Measurements from ENCODE around the gene SCN9A. TPM values are rescaled to one million over a fixed set of nuclear protein-coding genes. Genes with fewer than 3 reads are reported as not detected.

The SCN9A gene
- total and polyA plus RNA-seq, 12 donors = 0.10 to 2.9 (median 0.79) TPM

DNA sequence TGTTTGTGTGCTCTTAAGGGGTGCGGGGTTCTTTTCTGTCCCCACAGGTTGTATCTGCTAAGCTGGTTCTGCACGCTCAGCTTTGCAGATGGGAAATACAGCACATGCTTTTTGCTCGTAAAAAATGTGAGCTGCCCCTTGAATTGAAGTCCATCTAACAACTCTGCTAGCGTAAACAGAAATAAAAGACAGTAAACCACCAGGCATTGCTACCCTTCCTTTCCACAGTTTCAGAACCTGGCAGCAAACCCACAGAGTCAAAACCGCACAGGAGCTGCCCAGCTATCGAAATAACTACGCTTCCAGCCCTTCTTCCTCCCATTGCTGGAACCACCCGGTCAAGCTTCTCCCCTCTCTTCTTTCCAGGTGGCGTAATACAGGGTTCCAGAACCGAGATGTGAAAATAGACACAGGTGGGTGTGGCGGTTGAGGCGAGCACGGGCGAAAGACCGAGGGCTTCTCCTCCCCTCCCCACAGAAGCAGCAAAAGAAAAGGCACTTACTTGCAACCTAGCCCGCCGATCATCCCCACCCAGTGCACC is 479 bp downstream of the SCN9A start:
- Histone ChIP-seq H3K4me3 (peak overlapping the region; percentile 34 to 78 (median 63)), H3K9me3 (no peaks in the 10 kb centered on the region), H3K36me3 (no peaks in the 10 kb centered on the region), H3K27me3 (peaks cover 0 to 27% (median 0%) of the 10 kb centered on the region in 7 donors), H3K27ac (peak overlapping the region in 2 of 10 donors; percentile 28 to 38), H3K4me1 (peaks cover 0 to 18% (median 7%) of the 10 kb centered on the region in 9 donors)
- TF ChIP-seq, protein P1, sequence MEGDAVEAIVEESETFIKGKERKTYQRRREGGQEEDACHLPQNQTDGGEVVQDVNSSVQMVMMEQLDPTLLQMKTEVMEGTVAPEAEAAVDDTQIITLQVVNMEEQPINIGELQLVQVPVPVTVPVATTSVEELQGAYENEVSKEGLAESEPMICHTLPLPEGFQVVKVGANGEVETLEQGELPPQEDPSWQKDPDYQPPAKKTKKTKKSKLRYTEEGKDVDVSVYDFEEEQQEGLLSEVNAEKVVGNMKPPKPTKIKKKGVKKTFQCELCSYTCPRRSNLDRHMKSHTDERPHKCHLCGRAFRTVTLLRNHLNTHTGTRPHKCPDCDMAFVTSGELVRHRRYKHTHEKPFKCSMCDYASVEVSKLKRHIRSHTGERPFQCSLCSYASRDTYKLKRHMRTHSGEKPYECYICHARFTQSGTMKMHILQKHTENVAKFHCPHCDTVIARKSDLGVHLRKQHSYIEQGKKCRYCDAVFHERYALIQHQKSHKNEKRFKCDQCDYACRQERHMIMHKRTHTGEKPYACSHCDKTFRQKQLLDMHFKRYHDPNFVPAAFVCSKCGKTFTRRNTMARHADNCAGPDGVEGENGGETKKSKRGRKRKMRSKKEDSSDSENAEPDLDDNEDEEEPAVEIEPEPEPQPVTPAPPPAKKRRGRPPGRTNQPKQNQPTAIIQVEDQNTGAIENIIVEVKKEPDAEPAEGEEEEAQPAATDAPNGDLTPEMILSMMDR (IDR thresholded peaks at IDR 0.05) = no peak
- DNase-seq (no peak), ATAC-seq (peak in 5 of 8 donors; percentile 3 to 35 (median 5))
- WGBS, 2 donors = 0% methylated on average over 17 of the region's 17 CpGs
- intact Hi-C loops (cut with DNase I) = no loop called here

DNA sequence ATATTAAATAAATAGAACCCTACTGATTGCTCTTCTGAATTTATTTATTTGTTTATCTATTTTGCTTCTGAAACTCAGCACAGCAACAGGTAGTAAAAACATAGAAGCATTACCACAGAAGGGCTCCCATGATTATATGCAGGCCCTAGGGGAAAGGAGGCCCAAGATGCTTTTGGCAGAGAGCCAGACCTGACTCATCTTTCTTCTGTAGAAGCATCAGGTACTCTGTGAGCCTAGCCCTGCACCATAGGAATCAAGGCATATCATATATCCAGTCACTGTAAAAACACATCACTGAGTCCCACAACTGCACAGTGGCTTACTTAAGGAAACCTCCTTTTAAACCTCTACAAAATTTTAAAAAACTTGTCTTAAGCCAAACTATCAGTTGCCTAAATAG is 1.8 kb downstream of the SCN9A start:
- Histone ChIP-seq H3K27me3 (peaks cover 0 to 27% (median 0%) of the 10 kb centered on the region in 7 donors), H3K36me3 (no peaks in the 10 kb centered on the region), H3K27ac (no peak overlapping the region), H3K9me3 (no peaks in the 10 kb centered on the region), H3K4me3 (peak overlapping the region in 1 of 10 donors; percentile 63), H3K4me1 (peaks cover 0 to 18% (median 7%) of the 10 kb centered on the region in 9 donors)
- intact Hi-C loops (cut with DNase I) = no loop called here
- no peak for ATAC-seq
- DNase-seq = no peak
- TF ChIP-seq, protein P1 (IDR thresholded peaks at IDR 0.05) = no peak

GRCh38 chr2:166373539-166373938 is 2.2 kb downstream of the SCN9A start:
- intact Hi-C loops (cut with DNase I) = no loop called here

GRCh38 chr2:166373105-166373504 is 2.6 kb downstream of the SCN9A start:
- ATAC-seq = no peak
- Histone ChIP-seq H3K4me3 (no peak overlapping the region), H3K27me3 (peaks cover 0 to 27% (median 0%) of the 10 kb centered on the region in 7 donors), H3K36me3 (no peaks in the 10 kb centered on the region), H3K4me1 (peaks cover 0 to 18% (median 7%) of the 10 kb centered on the region in 9 donors), H3K27ac (no peak overlapping the region), H3K9me3 (no peaks in the 10 kb centered on the region)
- intact Hi-C loops (cut with DNase I) = no loop called here
- TF ChIP-seq, protein P1 (IDR thresholded peaks at IDR 0.05) = no peak
- WGBS, 2 donors = 48 to 69% methylated on average over 2 of the region's 2 CpGs
- DNase-seq = no peak

More at GRCh38 chr2:166373539-166373938, 2.2 kb downstream of the SCN9A start:
- no peaks in the 10 kb centered on the region for H3K36me3 ChIP-seq
- peaks cover 0 to 18% (median 7%) of the 10 kb centered on the region in 9 donors for H3K4me1 ChIP-seq
- no peak overlapping the region for H3K4me3 ChIP-seq
- TF ChIP-seq, protein P1 (IDR thresholded peaks at IDR 0.05) = no peak
- DNase-seq (no peak), ATAC-seq (no peak)
- no peak overlapping the region for H3K27ac ChIP-seq
- H3K27me3 ChIP-seq = peaks cover 0 to 27% (median 0%) of the 10 kb centered on the region in 7 donors
- no peaks in the 10 kb centered on the region for H3K9me3 ChIP-seq
